ENCODE measurements around the gene TAB2.

The TAB2 gene

DNA sequence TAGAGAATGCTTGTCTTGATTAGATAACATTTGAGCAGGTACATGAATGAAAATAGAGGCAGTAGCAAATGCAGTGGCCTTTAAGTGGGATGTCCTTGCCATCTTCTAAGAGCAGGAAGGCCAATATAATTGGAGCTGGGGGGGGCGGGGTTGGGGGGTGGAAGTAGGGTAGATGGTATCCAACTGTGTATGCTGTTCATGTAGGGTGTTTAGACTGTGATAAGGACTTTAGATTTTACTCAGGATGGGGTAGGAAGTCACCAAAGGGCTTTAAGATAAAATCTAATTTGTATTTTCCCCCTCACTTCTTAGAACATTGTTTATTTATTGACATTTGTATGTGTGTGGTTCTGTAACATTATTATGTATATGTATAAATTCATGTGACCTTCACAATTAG, 12.0 kb downstream of the TAB2 start:
- in situ Hi-C loops (cut with HindIII; ENCODE audit: low sequenced_read_pairs) = no loop called here
- H3K4me3 ChIP-seq (ENCODE audit: low read depth, low read length) = no peak overlapping the region
- no peak for DNase-seq (ENCODE audit: low read depth, low spot score)
- no peak for TF ChIP-seq CTCF (IDR thresholded peaks at IDR 0.05; ENCODE audit: low read depth, low read length)

DNA sequence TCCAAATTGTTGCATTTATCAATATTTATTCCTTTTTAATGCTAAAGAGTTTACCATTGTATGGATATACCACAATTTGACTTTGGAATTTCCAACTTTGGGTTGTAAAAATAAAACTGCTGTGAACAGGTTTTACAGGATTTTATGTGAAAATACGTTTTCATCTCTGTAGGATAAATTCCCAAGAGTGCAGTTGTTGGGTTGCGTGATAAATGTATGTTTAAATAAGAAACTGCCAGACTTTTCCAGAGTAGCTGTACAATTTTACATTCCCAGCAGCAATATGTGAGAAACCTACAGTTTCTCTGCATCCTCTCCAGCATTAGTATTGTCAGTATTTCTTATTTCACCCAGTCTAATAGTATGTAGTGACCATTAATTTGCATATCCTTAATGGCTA, 12.6 kb downstream of the TAB2 start:
- no peak for DNase-seq (ENCODE audit: low read depth, low spot score)
- H3K4me3 ChIP-seq (ENCODE audit: low read depth, low read length) = no peak overlapping the region
- in situ Hi-C loops (cut with HindIII; ENCODE audit: low sequenced_read_pairs) = no loop called here
- TF ChIP-seq CTCF (IDR thresholded peaks at IDR 0.05; ENCODE audit: low read depth, low read length) = no peak

GRCh38 chr6:149331043-149331807, 13.7 kb downstream of the TAB2 start:
- peak; percentile 24 for DNase-seq (ENCODE audit: low read depth, low spot score)
- H3K4me3 ChIP-seq (ENCODE audit: low read depth, low read length) = no peak overlapping the region
- TF ChIP-seq CTCF (IDR thresholded peaks at IDR 0.05; ENCODE audit: low read depth, low read length) = no peak
- in situ Hi-C loops (cut with HindIII; ENCODE audit: low sequenced_read_pairs) = no loop called here

GRCh38 chr6:149331871-149332270, 14.4 kb downstream of the TAB2 start:
- no peak for DNase-seq (ENCODE audit: low read depth, low spot score)
- no peak for TF ChIP-seq CTCF (IDR thresholded peaks at IDR 0.05; ENCODE audit: low read depth, low read length)
- in situ Hi-C loops (cut with HindIII; ENCODE audit: low sequenced_read_pairs) = no loop called here
- H3K4me3 ChIP-seq (ENCODE audit: low read depth, low read length) = no peak overlapping the region

GRCh38 chr6:149332602-149333265, 15.2 kb downstream of the TAB2 start:
- in situ Hi-C loops (cut with HindIII; ENCODE audit: low sequenced_read_pairs) = no loop called here
- DNase-seq (ENCODE audit: low read depth, low spot score) = peak; percentile 12
- H3K4me3 ChIP-seq (ENCODE audit: low read depth, low read length) = no peak overlapping the region
- TF ChIP-seq CTCF (IDR thresholded peaks at IDR 0.05; ENCODE audit: low read depth, low read length) = no peak

DNA sequence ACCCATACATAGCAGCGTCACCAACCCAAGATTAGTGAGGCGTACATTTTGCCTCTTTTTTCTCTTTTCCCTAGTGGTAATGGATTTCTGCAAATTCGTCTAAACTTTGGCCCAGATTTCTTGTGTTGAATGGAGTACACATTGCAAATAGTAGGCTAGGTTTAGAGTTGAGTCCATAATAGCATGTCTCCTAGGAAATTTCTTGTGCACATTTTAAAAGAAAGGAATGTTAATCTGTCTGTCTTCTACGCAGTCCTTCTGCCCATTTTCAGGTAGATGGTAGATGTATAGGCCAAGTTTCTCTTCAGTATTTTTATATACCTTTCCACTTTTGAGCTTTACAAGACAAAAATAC, 15.7 kb downstream of the TAB2 start:
- no peak for TF ChIP-seq CTCF (IDR thresholded peaks at IDR 0.05; ENCODE audit: low read depth, low read length)
- in situ Hi-C loops (cut with HindIII; ENCODE audit: low sequenced_read_pairs) = no loop called here
- DNase-seq (ENCODE audit: low read depth, low spot score) = no peak
- H3K4me3 ChIP-seq (ENCODE audit: low read depth, low read length) = no peak overlapping the region

Data from astrocyte of the spinal cord (primary cell).